Uterus (tissue), 2 donors: ENCODE measurements around the gene TBX3.

ENCODE experiments used
- CTCF ChIP-seq, 4 experiments: fragments of 200-600 bp in 2 of 4; fragments of 450-650 bp in 2 of 4; sonication (generic) in 2 of 4; IDR thresholded peaks; one replicate each; pipeline ENCODE4 v1.5.1; 2016 to 2019; ENCODE audit warnings: antibody characterized with exemption in 4 of 4, mild to moderate bottlenecking in 2 of 4, moderate library complexity in 1 of 4
- POLR2A ChIP-seq, 2 donors: fragments of 450-650 bp; IDR thresholded peaks; one replicate each; pipeline ENCODE4 v1.6.1; 2016; ENCODE audit warnings: antibody characterized with exemption in 2 of 2, mild to moderate bottlenecking in 1 of 2, moderate library complexity in 1 of 2

- TF ChIP-seq CTCF (IDR thresholded peaks at IDR 0.05): no peak
- TF ChIP-seq POLR2A (IDR thresholded peaks at IDR 0.05): no peak
Observed at GRCh38 chr12:114661245-114661644, 22.7 kb downstream of the TBX3 start.
